ENCODE measurements around the gene ALK. TPM values are rescaled to one million over a fixed set of nuclear protein-coding genes. Genes with fewer than 3 reads are reported as not detected.

ALK gene
- total RNA-seq, 1 experiment from 2014 or later: not detected

- Mint-ChIP-seq H3K9me3 (peaks cover 0 to 2% of the 10 kb centered on the region in 2 experiments; a peak in 1 of 5 replicates), H3K4me3 (no peak overlapping the region), H3K27ac (0 out of 7 replicates have a peak overlapping the region, but pooled peaks of 1 of the 3 experiments have one; percentile 10), H3K27me3 (ENCODE audit: low read depth) (peaks cover 5% of the 10 kb centered on the region), H3K4me1 (peaks cover 10 to 13% of the 10 kb centered on the region in 2 experiments), H3K36me3 (ENCODE audit: insufficient read depth in 1 of 3, low read depth in 3 of 3) (no peaks in the 10 kb centered on the region; a peak in 1 of 7 replicates)
- Histone ChIP-seq H3K23ac (ENCODE audit: insufficient read length, low read depth, low read length) (no peak overlapping the region), H3K27me3 (ENCODE audit: insufficient read depth, low read length) (no peaks in the 10 kb centered on the region), H2AK5ac (ENCODE audit: insufficient read length, low read length) (no peak overlapping the region), H4K5ac (ENCODE audit: insufficient read length, low read depth, low read length) (no peak overlapping the region), H2BK20ac (ENCODE audit: low read depth, low read length, poor library complexity, severe bottlenecking) (no peak overlapping the region), H3K23me2 (ENCODE audit: insufficient read length, low read depth, low read length, poor library complexity, severe bottlenecking) (no peaks in the 10 kb centered on the region), H3K9me3 (ENCODE audit: control insufficient read depth, low read depth, low read length) (no peaks in the 10 kb centered on the region), H2AFZ (ENCODE audit: low read length) (no peak overlapping the region), H3K4me2 (ENCODE audit: insufficient read depth, insufficient read length, low read length) (no peak overlapping the region), H3K4me1 (ENCODE audit: insufficient read depth, low read length) (no peaks in the 10 kb centered on the region), H3K79me2 (ENCODE audit: insufficient read depth, low read length) (no peaks in the 10 kb centered on the region), H3K9ac (ENCODE audit: extremely low read depth, insufficient read length, low read length) (no peak overlapping the region), H4K91ac (ENCODE audit: insufficient read length, low read depth, low read length) (no peak overlapping the region), H2BK5ac (ENCODE audit: insufficient read length, low read length) (no peak overlapping the region), H3K14ac (ENCODE audit: insufficient read depth, low read length) (no peak overlapping the region), H4K20me1 (ENCODE audit: control insufficient read depth, insufficient read depth, insufficient read length) (no peaks in the 10 kb centered on the region), H3K4ac (ENCODE audit: low read depth, low read length) (no peak overlapping the region), H3T11ph (ENCODE audit: low read length) (no peak overlapping the region), H4K8ac (replicated peaks; ENCODE audit: insufficient read length, low read depth, low read length) (no peak overlapping the region), H2BK120ac (ENCODE audit: low read depth, low read length, poor library complexity, severe bottlenecking) (no peak overlapping the region), H3K79me1 (ENCODE audit: insufficient read depth, low read depth, low read length, poor library complexity, severe bottlenecking) (no peaks in the 10 kb centered on the region), H3K56ac (ENCODE audit: insufficient read length, low read depth, low read length) (no peak overlapping the region), H3K18ac (ENCODE audit: insufficient read length, low read depth, low read length) (no peak overlapping the region), H2BK15ac (ENCODE audit: low read depth, low read length) (no peak overlapping the region), H2BK12ac (ENCODE audit: insufficient read length, low read depth, low read length) (no peak overlapping the region), H3K27ac (ENCODE audit: insufficient read length, low read depth, low read length) (no peak overlapping the region)
- no CpG with 5 or more reads among the region's 9 CpGs for WGBS (ENCODE audit: extremely low coverage, insufficient read length, low lambda C conversion rate)
- TF ChIP-seq CTCF (conservative IDR thresholded peaks at IDR 0.05): no peak
- DNase-seq: no peak
These were observed 569.3 kb downstream of the ALK start for GRCh38 chr2:29351916-29352591.
